Calu3 (cell line): ENCODE data around the gene PIPOX. TPM values are rescaled to one million over a fixed set of nuclear protein-coding genes. Genes with fewer than 3 reads are reported as not detected.
A peak's percentile ranks its signal among the peaks of the same experiment; 100 is the strongest.

ENCODE experiments used
- BruUV-seq: library from RNA; stranded (reverse); fragments of 400-500 nt; replicated peaks from 2 replicates; lab custom pipeline; 2021; lab: Mats Ljungman, UMichigan
- CTCF ChIA-PET: fragments of 300-600 bp; sonication (Branson Sonifier 250); formaldehyde crosslinking; loops from one replicate; lab custom pipeline; 2022; ENCODE audit warnings: antibody characterized with exemption; lab: Charles Lee
- DNase-seq: peaks from one replicate; pipeline ENCODE4 v3.0.0; 2022
- H3K27ac Mint-ChIP-seq: one replicate; pipeline ENCODE4 v1.8.0; 2022; ENCODE audit warnings: mixed read lengths; ENCODE audit not compliant: unreplicated experiment
- H3K27me3 Mint-ChIP-seq: one replicate; pipeline ENCODE4 v1.8.0; 2022; ENCODE audit warnings: mixed read lengths; ENCODE audit not compliant: unreplicated experiment
- H3K36me3 Mint-ChIP-seq: one replicate; pipeline ENCODE4 v1.8.0; 2022; ENCODE audit warnings: mild to moderate bottlenecking, moderate library complexity, mixed read lengths; ENCODE audit not compliant: insufficient read depth, unreplicated experiment
- H3K4me1 Mint-ChIP-seq: one replicate; pipeline ENCODE4 v1.8.0; 2022; ENCODE audit warnings: mild to moderate bottlenecking, low read depth, mixed read lengths; ENCODE audit not compliant: unreplicated experiment
- H3K4me3 Mint-ChIP-seq: one replicate; pipeline ENCODE4 v1.8.0; 2022; ENCODE audit warnings: mild to moderate bottlenecking, low read depth, moderate library complexity, mixed read lengths; ENCODE audit not compliant: unreplicated experiment
- H3K9me3 Mint-ChIP-seq: one replicate; pipeline ENCODE4 v1.8.0; 2022; ENCODE audit warnings: low read depth, mixed read lengths; ENCODE audit not compliant: unreplicated experiment
- CTCF ChIP-seq: fragments of 200-600 bp; IDR thresholded peaks from one replicate; pipeline ENCODE4 v1.8.0; 2022; ENCODE audit warnings: antibody characterized with exemption; ENCODE audit not compliant: unreplicated experiment
- intact Hi-C: fragments of 100-400 bp; cut with micrococcal nuclease; formaldehyde crosslinking; loops from one replicate; pipeline ENCODE4 v1.10.0; 2022; ENCODE audit not compliant: unreplicated experiment
- total RNA-seq: library from RNA; stranded (reverse); gene quantifications from 2 replicates; pipeline ENCODE4 v1.2.3, GENCODE V29; 2022

Gene PIPOX
- total RNA-seq, 1 experiment from 2014 or later: 3.7 TPM

GRCh38 chr17:29043539-29044145, 701 bp downstream of the PIPOX start:
- Mint-ChIP-seq H3K4me3 (no peak overlapping the region), H3K27ac (no peak overlapping the region), H3K27me3 (peaks cover 23% of the 10 kb centered on the region), H3K36me3 (peaks cover 3% of the 10 kb centered on the region), H3K9me3 (no peaks in the 10 kb centered on the region), H3K4me1 (peaks cover 31% of the 10 kb centered on the region)
- intact Hi-C loops: no loop called here
- no peak for DNase-seq
- CTCF ChIA-PET: no interaction called here
- no peak for TF ChIP-seq CTCF
- no TSS peak for BruUV-seq

- no peak for DNase-seq
- H3K4me1 Mint-ChIP-seq: peaks cover 31% of the 10 kb centered on the region
- H3K27ac Mint-ChIP-seq: no peak overlapping the region
- BruUV-seq: no TSS peak
- CTCF ChIA-PET: no interaction called here
- no peak for TF ChIP-seq CTCF
- peaks cover 3% of the 10 kb centered on the region for H3K36me3 Mint-ChIP-seq
- no peaks in the 10 kb centered on the region for H3K9me3 Mint-ChIP-seq
- no peak overlapping the region for H3K4me3 Mint-ChIP-seq
- intact Hi-C loops: no loop called here
- H3K27me3 Mint-ChIP-seq: peaks cover 37% of the 10 kb centered on the region
These were observed 2.1 kb downstream of the PIPOX start for GRCh38 chr17:29045026-29045425.

GRCh38 chr17:29045734-29046472, 3.0 kb downstream of the PIPOX start:
- H3K27me3 Mint-ChIP-seq: peaks cover 43% of the 10 kb centered on the region
- BruUV-seq: no TSS peak
- H3K27ac Mint-ChIP-seq: no peak overlapping the region

GRCh38 chr17:29046473-29046839, 3.5 kb downstream of the PIPOX start:
- Mint-ChIP-seq H3K9me3 (no peaks in the 10 kb centered on the region), H3K27me3 (peaks cover 45% of the 10 kb centered on the region), H3K36me3 (peaks cover 3% of the 10 kb centered on the region), H3K4me3 (no peak overlapping the region), H3K27ac (no peak overlapping the region), H3K4me1 (peaks cover 31% of the 10 kb centered on the region)
- TF ChIP-seq CTCF: no peak
- no TSS peak for BruUV-seq
- DNase-seq: peak; percentile 9
- intact Hi-C loops: no loop called here
- CTCF ChIA-PET: interaction anchor here (1.0 kb wide), 1 partner anchor 12 kb away, joined by 3 read pairs; no protein-coding TSS in a partner anchor

More at GRCh38 chr17:29045734-29046472, 3.0 kb downstream of the PIPOX start:
- Mint-ChIP-seq H3K4me3 (no peak overlapping the region), H3K4me1 (peaks cover 31% of the 10 kb centered on the region), H3K36me3 (peaks cover 3% of the 10 kb centered on the region), H3K9me3 (no peaks in the 10 kb centered on the region)
- DNase-seq: peak; percentile 11
- intact Hi-C loops: no loop called here
- CTCF ChIA-PET: interaction anchor here (1.0 kb wide), 1 partner anchor 12 kb away, joined by 3 read pairs; no protein-coding TSS in a partner anchor
- no peak for TF ChIP-seq CTCF
